ENCODE results near the gene CD1C. TPM values are rescaled to one million over a fixed set of nuclear protein-coding genes. Genes with fewer than 3 reads are reported as not detected.

CD1C gene
- total and polyA plus RNA-seq, 2 of the 8 experiments (the other 6 are each of a cell fraction or from before 2014, with no cell fraction given), result 0.06 to 0.35 TPM

DNA sequence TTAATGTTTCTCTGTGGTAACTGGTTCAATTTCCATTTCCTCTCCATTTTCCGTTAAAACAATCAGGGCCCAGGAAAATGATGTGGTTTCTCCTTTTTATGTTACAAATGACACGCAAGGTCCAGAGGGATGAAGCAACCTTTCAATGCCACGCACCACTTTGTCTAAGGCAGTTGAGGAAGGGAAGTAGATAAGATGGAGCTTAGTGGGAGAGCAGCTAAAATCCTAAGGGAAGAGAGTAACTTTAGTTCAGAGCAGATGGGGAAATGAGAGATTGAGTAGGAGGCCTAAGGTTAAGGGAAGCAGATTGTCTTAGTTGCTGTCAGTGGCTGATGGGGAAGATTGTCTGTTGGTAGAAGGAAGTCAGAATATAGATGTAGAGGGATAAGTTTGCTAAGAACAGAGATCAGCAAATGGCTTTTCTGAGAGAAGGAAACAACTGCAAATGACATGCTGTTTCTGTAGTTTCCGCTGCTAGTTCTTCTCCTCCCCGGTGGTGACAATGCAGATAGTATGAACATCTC lies 660 bp downstream of the CD1C start (continued):
- no peak for TF ChIP-seq FOSL1 (IDR thresholded peaks at IDR 0.05; ENCODE audit: insufficient read depth, low read depth, low read length)
- TF ChIP-seq KDM5A (IDR thresholded peaks at IDR 0.05; ENCODE audit: low read length), result no peak
- TF ChIP-seq YY1 (IDR thresholded peaks at IDR 0.05; ENCODE audit: low read depth, low read length), result no peak
- TF ChIP-seq CBX5 (IDR thresholded peaks at IDR 0.05; ENCODE audit: low read depth, low read length), result no peak
